NOMO-1 (cell line): ENCODE data around the gene BRINP3.

Experiments used
- DNase-seq, 2 experiments: peaks; one replicate each; lab custom pipeline; 2025; ENCODE audit not compliant: unreplicated experiment in 2 of 2; lab: John Stamatoyannopoulos, UW

The BRINP3 gene

DNA sequence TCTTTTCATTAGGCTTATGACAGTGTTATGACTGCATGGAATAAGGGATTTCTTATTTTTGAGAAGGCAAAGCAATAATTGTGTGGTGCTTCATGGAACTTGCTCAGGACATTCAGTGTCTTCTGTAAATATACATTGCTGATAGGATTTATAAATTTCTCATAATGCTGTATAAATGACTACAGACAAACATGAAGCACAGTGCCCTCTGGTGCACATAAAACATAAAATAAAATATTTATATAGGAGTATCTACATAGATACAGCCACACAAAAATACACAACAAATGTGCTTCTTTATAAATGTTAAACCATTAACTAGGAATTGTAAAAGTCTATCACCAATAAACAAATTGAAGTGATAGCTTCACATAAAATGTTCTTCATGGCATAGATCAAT, 24.1 kb downstream of the BRINP3 start:
- no peak for DNase-seq

DNA sequence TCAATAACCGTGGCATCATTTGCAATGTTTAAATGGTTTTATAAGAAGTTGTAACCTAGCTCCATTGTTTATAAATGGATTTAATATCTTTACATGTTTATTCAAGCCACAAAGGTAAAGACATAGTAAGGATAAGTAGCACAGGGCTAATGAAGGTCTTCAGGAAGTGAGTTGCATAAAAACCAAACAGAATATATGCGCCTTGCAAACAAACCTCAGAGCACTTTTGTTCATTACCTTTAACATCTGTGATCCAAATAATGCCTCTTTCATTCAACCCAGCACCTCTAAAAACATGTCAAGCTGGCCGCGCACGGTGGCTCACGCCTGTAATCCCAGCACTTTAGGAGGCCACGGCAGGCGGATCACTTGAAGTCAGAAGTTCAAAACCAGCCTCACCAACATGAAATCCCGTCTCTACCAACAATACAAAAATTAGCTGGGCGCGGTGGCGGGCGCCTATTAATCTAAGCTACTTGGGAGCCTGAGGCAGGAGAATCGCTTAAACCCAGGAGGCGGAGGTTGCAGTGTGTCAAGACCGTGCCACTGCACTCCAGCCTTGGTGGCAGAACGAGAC, 25.3 kb downstream of the BRINP3 start:
- DNase-seq = no peak

DNA sequence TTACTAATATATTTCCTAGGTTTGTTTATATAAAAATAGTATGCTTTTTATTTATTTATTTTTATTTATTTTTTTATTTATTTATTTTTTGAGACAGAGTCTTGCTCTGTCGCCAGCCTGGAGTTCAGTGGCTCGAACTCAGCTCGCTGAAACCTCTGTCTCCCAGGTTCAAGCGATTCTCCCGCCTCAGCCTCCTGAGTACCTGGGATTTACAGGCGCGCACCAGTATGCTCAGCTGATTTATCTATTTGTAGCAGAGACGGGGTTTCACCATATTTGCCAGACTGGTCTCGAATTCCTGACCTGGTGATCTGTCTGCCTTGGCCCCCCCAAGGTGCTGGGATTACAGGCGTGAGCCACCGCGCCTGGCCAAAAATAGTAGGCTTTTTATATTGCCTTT, 33.2 kb downstream of the BRINP3 start:
- DNase-seq = no peak

DNA sequence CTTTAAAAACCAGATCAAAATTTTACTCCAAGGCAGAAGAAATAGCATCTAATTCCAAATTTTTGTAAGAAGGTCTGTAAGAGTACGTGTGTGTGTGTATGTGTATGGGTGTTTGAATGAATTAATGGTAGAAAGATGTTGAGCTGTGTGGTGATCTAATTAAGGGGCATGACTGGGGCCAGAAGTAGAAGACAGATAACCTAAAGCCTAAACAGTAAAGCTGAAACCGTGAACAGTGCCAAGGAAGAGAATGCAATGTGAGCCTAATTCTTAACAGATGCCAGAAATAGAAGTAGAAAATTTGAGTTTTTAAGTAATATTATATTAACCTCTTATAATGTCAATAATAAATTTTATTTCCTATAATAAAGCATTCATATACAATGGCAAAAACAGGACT, 38.2 kb downstream of the BRINP3 start:
- no peak for DNase-seq

DNA sequence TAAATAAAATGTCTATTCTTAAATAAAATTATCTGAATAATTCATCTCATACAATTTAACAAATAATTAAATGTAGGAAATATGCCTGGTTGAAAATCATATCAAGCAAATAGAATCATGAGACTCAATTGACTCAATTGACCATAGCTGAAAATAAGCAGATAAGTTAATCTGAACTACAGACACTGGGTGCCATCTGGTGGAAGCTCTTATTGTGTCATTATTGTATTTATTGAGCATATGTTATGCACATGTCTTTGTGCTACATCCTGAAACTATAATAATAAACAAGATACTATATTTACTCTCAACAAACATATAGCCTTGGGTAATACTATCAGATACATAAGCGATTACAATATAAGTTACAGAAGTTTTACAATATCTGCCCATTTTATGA, 41.0 kb downstream of the BRINP3 start:
- DNase-seq = no peak

DNA sequence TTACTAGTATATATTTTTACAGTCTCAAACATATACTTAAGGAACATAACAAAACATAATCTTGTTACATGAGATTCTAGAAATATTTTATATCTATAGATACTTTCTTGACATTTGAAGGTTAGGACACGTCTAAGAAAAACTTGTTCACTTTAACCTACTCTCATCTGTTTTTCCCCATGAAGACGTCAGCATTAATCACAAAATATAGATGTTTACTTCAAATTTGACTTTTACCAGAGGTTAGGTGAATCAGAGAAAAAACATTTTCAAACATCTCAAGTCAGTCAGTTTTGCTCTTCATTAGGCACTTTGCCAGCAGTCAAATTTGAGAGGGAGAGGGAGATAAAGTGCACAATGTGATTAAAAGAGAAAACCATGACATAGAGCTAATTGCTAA, 47.7 kb downstream of the BRINP3 start:
- DNase-seq = no peak

DNA sequence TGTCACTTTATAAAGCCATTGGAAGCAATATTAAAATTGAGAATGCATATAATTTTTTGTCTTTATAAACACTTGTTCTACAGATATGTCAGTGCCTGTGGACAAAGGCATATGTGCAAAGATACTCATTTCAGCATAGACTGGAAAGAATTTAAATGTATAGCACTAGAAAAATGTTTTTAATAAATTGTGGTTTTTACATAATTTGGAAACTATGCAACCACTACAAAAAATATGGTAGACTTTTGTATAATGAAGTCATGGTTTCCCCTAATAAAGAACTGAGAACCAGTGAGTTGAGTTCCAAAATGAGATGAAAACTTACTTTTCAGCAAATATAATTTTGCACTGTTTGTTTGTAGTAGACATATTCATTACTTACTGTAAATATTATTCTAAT, 48.5 kb downstream of the BRINP3 start:
- no peak for DNase-seq

DNA sequence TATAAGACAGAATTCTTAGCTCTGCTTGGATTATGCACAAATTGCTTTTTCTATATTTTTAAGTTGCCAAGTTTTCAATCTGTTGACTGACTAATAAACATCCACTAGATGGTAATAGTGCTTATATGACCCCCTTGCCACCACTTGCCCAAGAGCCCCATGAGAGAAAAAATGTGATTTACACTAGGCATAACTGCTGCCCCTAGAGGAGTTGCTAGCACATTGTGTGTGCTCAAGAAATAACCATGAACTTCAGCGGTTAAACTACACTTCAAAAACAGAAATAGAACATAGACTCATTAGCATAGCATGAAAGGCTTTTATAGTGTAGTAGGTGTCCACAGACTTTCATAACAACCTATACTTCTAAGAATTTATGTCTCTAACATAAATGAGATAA, 61.4 kb downstream of the BRINP3 start:
- DNase-seq = no peak

DNA sequence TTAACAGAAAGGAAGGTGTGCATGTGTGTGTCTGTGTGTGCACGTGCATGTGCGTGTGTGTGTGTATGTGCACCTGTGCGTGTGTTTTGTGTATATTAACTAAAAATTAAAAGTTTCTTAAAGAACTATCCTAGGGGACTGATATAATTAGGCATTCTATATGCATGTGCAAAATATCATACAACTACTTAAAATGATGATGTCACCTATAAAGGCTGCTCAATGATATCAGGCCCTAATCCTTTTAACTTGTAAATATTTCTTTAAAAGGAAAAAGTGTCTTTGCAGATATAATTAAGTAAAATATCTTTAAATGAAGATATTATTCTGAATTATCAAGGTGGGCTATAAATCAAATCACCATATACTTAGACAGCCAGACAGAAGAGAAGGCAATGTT, 64.5 kb downstream of the BRINP3 start:
- DNase-seq = no peak

DNA sequence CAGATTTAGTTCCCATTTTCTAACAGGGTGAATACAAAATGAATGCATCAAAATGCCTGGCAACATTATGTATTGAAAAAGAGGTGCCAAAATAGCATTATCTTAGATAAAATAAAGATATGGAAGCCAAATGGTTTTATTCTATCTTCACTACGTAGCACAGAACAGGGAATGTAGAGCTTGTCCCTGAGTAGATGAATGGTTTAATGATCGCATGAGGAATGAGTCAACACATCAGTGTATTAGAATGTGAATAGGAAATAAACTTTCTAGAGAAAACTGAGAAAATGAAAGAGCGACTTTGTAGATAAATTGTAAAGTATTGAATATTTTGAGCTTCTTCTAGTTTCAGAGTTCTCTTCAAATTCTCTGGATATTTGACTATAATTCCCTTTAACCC, 74.3 kb downstream of the BRINP3 start:
- no peak for DNase-seq

DNA sequence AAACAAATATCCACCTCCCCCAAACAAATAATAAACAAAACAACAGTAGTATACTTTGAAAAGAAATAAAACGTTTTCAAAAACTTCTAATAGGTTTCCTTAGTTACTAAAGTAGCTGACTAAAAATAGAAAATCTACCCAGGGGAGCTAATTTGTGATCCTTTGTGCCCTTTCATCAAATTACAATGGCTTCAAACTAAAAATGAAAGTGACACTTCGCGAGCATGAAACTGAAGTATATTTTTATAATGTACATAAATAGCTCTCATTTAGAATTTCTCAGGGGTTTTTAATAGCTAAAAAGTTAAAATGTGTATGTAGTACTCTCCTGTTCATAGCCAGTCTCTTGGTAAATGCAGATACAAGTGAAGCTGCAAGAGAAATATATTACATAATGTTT, 78.4 kb downstream of the BRINP3 start:
- no peak for DNase-seq

DNA sequence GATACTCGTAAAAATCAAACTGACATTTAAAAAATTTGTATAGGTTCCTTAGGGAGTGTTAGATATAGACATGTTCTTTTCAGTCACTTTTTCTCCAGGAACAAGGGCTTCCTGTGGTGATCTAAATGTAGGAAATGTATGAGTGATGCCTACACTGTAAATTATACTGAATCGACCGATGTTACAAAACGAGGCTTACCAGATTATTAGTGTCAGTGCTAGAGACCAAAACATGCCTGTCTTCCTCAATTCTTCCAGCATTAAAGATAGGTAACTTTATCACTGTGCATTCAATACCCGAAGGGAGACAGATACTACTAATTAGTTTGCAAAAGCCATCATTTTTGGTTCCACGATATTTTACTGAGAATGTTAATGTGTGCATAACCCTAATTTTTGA, 86.1 kb downstream of the BRINP3 start:
- no peak for DNase-seq

DNA sequence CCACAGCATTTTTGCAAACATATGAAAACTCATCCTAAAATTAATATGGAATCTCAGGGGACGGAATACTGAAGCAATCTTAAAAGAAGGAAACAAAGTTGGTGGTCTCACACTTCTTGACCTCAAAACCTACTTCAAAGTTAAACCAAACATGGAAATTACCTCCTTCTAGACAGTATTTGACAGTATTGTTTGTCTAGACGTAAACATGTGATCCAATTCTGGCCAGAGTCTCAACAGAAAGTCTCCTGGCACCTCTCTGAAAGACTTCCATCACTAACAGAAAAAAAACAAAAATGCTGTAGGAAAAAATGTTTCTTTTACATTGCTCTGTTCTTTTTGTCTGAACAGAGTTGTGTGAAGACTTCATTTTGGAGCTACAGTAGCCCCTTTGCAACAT, 99.7 kb downstream of the BRINP3 start:
- no peak for DNase-seq

DNA sequence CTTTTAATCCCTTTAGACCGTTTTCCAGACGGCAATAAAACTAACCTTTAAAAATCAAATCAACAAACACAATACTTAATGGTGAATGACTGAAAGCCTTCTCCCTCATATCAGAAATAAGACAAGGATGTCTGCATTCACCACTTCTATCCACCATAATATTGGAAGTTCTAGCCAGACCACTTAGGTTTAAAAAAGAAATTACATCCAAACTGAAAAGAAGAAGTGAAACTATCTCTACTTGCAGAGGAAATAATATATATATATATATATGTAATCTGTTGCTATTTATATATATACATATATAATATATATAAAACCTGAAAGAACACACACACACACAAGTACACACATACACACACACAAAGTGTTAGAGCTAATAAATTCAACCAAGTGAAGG, 100.4 kb downstream of the BRINP3 start:
- DNase-seq = peak in 1 of 2 experiments; percentile 47

DNA sequence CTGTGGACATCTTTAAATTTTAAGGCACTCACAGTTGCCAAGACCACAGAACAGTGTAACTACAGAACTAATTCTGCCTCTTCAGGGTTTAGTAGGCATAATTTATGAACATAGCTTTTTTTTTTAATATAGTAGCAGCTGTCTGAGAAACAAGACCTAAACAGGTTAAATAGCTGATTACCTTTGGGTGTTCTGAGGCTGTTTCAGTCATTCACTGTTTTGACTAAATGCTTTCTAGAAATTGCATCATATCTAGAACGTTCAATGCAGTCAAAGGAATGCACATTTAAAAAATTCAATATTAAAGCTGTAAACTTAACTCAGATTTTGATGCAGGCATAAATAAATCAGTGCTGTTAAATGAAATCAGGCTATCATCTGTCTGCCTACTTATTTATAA, 101.6 kb downstream of the BRINP3 start:
- no peak for DNase-seq

DNA sequence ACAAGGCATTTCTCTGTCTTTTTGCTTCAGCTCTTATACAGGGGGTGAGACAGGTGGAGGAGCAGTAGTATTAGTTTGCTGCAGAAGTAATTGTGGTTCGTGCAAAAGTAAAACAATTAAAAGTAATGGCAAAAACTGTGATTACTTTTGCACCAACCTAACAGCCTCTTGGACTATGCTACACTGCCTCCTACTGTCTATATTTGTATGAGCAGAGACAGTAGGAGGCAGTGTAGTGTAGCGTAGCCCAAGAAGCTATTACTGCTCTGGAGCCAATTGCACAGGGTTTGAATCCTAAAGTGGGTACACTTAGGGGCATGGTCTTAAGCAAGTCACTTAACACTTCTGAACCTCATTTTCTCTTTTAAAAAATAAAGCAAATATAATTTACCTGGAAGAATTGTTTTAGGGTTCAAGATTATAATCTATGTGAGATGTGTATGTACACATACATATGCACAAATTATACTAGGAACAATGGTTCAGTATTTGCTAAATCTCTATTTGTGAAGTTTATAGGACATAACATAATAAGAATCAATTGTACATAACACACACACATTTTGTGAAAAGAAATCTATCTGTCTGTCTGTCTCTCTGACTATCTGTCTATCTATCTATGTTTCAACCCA, 103.8 kb downstream of the BRINP3 start:
- peak in 1 of 2 experiments; percentile 7 for DNase-seq

DNA sequence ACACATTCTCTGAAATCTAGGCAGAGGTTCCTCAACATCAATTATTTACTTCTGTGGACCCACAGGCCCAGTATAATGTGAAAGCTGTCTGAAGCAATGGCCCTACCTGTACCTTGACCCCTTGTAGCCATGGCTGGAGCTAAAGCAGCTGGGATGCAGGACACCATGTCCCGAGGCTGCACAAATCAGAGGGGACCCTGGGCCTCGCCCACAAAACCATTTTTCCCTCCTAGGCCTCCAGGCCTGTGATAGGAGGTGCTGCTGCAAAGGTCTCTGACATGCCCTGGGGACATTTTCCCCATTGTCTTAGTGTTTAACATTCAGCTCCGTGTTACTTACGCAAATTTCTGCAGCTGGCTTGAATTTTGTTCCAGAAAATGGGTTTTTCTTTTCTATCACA, 110.5 kb downstream of the BRINP3 start:
- no peak for DNase-seq

DNA sequence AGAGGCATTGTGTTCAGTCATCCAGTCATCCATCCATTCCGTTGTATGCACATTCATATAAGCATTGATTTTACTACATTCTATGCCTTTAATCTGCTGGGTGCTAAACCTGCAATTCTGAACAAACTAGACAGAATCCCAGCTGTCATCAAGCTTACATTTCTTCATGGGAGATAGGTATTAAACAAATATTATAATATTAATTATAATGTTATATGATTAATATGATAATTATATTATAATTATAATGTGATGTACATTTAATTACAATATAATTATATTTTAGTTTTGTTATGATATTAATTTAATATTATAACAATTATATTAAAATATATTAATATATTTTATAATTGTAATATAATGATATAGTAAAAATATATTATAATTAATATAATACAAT, 112.4 kb downstream of the BRINP3 start:
- DNase-seq = no peak

DNA sequence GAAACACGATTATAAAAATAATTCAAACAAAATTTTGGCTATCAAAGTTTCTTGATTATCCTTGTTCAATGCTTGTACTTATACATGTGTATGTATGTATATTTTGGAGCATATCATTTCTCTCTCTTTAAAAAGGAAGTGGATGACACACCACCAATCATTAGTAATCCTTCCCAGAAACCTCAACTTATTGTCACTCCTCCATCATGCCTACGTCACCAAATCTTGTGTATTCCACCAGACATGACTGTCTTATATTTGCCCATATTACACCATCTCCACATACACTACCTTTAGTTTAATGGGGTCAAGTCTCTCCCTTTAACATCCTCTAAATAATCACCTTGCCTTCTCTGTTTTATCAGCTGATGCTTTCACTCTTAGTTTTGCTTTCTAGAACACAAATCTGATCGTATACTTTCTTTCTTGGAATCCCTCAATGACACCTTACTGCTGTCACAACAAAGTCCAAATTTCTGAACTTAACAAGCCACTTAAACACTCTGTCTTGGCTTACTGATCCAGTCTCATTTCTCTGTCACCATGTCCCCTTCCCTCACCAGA, 124.0 kb downstream of the BRINP3 start:
- DNase-seq = no peak

DNA sequence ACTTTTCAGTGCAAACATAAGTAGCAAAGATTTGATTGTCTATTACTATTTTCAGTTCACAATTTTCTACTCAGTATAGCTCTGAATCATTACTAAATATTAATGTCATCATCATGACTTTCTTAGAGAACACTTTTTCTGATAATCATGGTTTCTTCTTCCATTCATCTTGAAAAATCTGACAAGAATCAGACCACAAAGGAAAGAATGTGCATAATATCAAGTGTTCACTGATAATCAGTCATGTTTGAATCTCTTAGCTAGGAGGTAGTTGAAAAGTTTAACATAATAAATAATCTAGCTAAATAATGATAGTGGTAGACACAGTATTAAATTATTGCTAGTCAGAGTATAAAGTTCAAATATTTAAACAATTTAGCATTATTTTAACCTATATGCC, 133.2 kb downstream of the BRINP3 start:
- no peak for DNase-seq

DNA sequence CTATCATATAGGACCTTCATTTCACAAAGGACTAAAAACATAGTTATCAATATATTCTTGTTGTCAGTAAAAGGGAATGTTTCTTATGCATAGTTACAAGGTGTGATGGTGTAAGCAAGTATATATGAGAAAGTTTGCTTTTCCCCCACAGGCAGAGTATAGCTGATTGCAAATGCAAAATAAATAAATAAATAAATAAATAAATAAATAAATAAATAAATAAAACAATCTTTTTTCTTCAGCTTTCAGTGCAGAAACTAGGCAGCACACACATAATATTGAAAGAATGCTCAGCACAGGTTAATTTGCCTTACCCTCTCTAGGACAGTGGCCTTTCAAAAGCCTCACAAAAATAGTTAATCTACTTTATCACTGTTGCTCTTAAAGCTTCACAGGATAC, 138.8 kb downstream of the BRINP3 start:
- DNase-seq = no peak

DNA sequence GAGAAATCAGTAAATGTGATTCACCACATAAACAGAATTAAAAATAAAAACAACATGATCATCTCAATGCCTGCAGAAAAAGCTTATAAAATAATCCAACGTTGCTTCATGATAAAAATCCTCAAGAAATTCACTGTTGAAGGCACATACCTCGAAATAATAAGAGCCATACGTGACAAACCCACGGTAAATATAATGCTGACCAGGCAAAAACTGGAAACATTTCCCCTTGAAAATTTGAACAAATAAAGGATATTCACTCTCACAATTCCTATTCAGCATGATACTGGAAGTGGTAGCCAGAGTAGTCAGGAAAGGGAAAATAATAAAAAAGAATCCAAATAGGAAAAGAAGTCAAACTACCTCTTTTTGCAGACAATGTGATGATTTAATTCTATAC, 148.8 kb downstream of the BRINP3 start:
- no peak for DNase-seq

DNA sequence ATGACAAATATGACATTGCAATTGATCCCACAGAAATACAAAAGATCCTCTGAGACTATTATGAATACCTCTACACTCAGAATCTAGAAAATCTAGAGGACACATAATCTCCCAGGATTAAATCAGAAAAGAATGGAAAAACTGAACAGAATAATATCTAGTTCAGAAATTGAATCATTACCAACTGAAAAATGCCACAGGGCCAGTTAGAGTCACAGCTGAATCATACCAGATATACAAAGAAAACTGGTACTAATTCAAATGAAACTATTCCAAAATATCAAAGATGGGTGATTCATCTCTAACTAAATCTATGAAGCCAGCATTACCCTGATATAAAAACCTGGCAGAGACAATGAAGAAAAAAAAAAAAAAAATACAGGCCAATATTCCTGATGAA, 149.3 kb downstream of the BRINP3 start:
- DNase-seq = no peak
